Psoas muscle (tissue), 8 donors: ENCODE data around the gene PACSIN2. TPM values are rescaled to one million over a fixed set of nuclear protein-coding genes. Genes with fewer than 3 reads are reported as not detected.

Source experiments
- ATAC-seq, 4 donors: fragments of 200-7000 bp; cut with Tn5 transposase; one replicate each; pipeline ENCODE4 v1.9.1; 2020; ENCODE audit warnings: moderate library complexity in 3 of 4, mild to moderate bottlenecking in 2 of 4
- DNase-seq, 2 donors: peaks; one replicate each; pipeline ENCODE4 v3.0.0-alpha.2; 2020
- H3K27ac ChIP-seq: fragments of 200-600 bp; one replicate; pipeline ENCODE4 v1.8.0; 2022
- H3K27me3 ChIP-seq, 3 donors: fragments of 200-600 bp in 1 of 3; one replicate each; pipeline versions ENCODE4 v1.6.1 to v1.8.0; 2013 to 2022; ENCODE audit warnings: low read length in 2 of 3, mild to moderate bottlenecking in 2 of 3, moderate library complexity in 1 of 3; ENCODE audit not compliant: insufficient read depth in 3 of 3
- H3K36me3 ChIP-seq, 2 donors: fragments of 200-600 bp in 1 of 2; one replicate each; pipeline versions ENCODE4 v1.6.1 to v1.8.0; 2013 to 2022; ENCODE audit warnings: low read depth in 1 of 2, mild to moderate bottlenecking in 1 of 2, moderate library complexity in 1 of 2; ENCODE audit not compliant: insufficient read depth in 1 of 2
- H3K4me1 ChIP-seq: fragments of 200-600 bp; one replicate; pipeline ENCODE4 v1.8.0; 2022
- H3K4me3 ChIP-seq: fragments of 200-600 bp; one replicate; pipeline ENCODE4 v1.8.0; 2022; ENCODE audit warnings: mild to moderate bottlenecking
- H3K9me3 ChIP-seq: fragments of 200-600 bp; one replicate; pipeline ENCODE4 v1.8.0; 2022
- WGBS, 3 donors: extraction: QIAGEN DNeasy Blood & Tissue Kit; methylation state at CpG; one replicate each; pipeline versions ENCODE4 v1.1.6 to v1.1.7; 2013; 5-methylcytosine and 5-hydroxymethylcytosine counted together
- intact Hi-C, 2 donors: fragments of 100-400 bp; cut with DNase I; formaldehyde crosslinking; loops; one replicate each; pipeline versions ENCODE4 v1.11.0 to v1.14.2; 2022
- polyA plus RNA-seq, 3 donors: library from polyadenylated mRNA; stranded (reverse); fragments of 200-250 nt; gene quantifications; one replicate each; pipeline ENCODE4 v1.2.3, GENCODE V29; 2013
- total RNA-seq, 4 donors: library from RNA; stranded (reverse); fragmentation: NEBNext Ultra II Directional in 2 of 4; extraction: Animal tissue kit (Norgen Biotek cat#: 25700) in 2 of 4; gene quantifications; one replicate each; pipeline versions ENCODE4 v1.2.1 to v1.2.4, GENCODE V29; 2021 to 2023
- TF ChIP-seq, protein P1 (sequence below): fragments of 200-600 bp; IDR thresholded peaks from one replicate; pipeline ENCODE4 v1.8.0; 2022; ENCODE audit warnings: antibody characterized with exemption
- donor health status: healthy with polysubstance abuse.
- donor health status: DM: no; HTN: no; CAD: no; lungs with moderate emphysema.
- donor health status: Bipolar disorder and iron deficiency.
- donor health status: healthy.
- donor health status: DM: yes; HTN: yes; CAD: no.
- donor health status: DM: no; HTN: no; CAD: no.
- donor health status: DM: no; HTN: no; CAD: no.
- donor health status: DM: yes; HTN: yes; CAD: no.

PACSIN2 gene
- total and polyA plus RNA-seq, 7 donors: 21.0 to 52.2 (median 31.4) TPM

DNA sequence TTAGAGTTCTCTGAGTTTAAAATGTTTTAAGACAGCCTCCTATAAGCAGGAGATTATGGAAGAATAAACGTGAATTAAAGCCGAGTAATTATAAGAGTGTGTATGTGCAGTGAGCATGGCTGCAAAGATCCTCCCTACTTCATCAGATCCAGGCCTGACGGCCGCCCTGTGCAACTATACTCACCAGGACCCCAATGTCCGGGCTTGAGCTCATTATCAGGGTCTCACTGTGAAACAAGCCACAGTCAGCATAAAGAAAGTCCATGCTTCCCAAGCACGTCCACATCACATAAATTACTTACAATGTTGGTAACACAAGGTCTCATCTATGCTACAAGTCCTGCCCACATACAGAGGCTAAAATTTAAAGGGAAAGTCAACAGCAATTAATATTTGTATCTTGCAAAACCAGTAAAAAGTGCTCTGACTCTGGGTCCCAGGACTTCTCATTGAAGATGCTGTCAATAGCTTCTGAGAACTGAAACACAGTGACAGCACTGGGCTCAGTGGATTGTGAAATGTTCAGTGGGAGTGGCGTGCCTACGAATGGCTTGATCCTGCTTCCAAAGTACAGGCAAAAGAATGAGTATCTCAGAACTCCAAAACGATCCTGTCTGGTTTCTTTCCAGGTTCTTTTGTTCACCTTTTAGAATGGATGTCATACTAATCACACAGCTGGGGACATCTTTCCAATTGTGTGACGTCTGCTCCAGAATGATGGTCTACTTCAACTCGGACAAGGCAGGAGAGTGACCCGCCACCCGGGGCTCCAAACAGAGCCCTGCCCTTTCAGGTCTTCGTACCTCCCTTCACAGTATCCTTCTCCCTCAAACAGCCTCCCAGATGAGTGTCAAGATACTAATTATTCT lies 85.7 kb downstream of the PACSIN2 start:
- intact Hi-C loops: no loop called here
- H3K27me3 ChIP-seq: no peaks in the 10 kb centered on the region

DNA sequence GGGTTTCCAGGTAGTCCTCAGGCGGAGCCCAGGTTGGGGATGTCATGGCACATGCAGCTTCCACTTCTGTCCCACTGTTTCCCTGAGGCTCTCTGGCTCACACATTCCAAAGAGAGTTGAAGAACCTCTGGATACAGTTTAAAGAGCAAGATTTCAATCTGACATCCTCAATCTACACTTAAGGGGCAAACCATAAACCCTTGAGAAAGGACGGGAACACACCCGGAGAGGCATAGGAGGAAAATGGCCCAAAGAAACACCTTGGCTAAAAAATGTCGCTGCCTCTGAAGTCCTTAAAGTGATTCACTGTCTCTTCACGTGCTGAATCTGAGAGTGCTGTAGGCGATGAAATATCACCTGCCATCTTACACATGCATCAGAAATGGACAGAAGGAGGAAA lies 87.0 kb downstream of the PACSIN2 start:
- no peaks in the 10 kb centered on the region for H3K36me3 ChIP-seq
- WGBS, 3 donors: 82 to 97% (median 91%) methylated on average over 6 of the region's 6 CpGs
- no peak overlapping the region for H3K4me3 ChIP-seq
- no peaks in the 10 kb centered on the region for H3K9me3 ChIP-seq
- intact Hi-C loops: no loop called here
- no peak for DNase-seq
- TF ChIP-seq, protein P1, sequence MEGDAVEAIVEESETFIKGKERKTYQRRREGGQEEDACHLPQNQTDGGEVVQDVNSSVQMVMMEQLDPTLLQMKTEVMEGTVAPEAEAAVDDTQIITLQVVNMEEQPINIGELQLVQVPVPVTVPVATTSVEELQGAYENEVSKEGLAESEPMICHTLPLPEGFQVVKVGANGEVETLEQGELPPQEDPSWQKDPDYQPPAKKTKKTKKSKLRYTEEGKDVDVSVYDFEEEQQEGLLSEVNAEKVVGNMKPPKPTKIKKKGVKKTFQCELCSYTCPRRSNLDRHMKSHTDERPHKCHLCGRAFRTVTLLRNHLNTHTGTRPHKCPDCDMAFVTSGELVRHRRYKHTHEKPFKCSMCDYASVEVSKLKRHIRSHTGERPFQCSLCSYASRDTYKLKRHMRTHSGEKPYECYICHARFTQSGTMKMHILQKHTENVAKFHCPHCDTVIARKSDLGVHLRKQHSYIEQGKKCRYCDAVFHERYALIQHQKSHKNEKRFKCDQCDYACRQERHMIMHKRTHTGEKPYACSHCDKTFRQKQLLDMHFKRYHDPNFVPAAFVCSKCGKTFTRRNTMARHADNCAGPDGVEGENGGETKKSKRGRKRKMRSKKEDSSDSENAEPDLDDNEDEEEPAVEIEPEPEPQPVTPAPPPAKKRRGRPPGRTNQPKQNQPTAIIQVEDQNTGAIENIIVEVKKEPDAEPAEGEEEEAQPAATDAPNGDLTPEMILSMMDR: no peak
- no peak for ATAC-seq
- H3K4me1 ChIP-seq: peaks cover 73% of the 10 kb centered on the region
- H3K27ac ChIP-seq: peak overlapping the region; percentile 8
- H3K27me3 ChIP-seq: no peaks in the 10 kb centered on the region

More for the DNA sequence above, 85.7 kb downstream of the PACSIN2 start:
- TF ChIP-seq, protein P1: no peak
- H3K4me3 ChIP-seq: no peak overlapping the region
- peak in 1 of 2 donors; percentile 62 for DNase-seq
- H3K36me3 ChIP-seq: no peaks in the 10 kb centered on the region
- peak in 3 of 4 donors; percentile 56 to 59 (median 57) for ATAC-seq
- peaks cover 85% of the 10 kb centered on the region for H3K4me1 ChIP-seq
- 60 to 72% (median 69%) methylated on average over 14 of the region's 14 CpGs for WGBS, 3 donors
- H3K27ac ChIP-seq: peak overlapping the region; percentile 77
- H3K9me3 ChIP-seq: no peaks in the 10 kb centered on the region

DNA sequence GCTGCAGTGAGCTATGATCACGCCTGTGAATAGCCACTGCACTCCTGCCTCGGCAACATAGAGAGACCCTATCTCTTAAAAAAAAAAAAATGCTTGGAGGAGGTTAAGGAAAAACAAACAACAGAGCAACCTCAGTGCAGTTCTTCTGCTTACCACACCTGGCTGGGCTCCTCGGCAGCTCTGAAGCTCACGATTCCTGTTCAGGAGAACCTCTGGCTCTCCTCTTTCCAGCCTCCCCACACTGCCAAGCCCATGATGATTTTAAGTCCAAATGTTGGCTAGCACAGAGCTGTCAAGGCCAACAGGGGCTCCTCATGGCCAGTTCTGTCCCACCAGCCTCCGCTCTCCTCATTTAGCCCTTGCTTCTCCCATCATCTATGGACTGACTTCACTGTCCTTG lies 88.2 kb downstream of the PACSIN2 start:
- Histone ChIP-seq H3K36me3 (no peaks in the 10 kb centered on the region), H3K4me1 (peaks cover 73% of the 10 kb centered on the region), H3K27ac (no peak overlapping the region), H3K27me3 (no peaks in the 10 kb centered on the region), H3K9me3 (no peaks in the 10 kb centered on the region), H3K4me3 (no peak overlapping the region)
- intact Hi-C loops: no loop called here
- TF ChIP-seq, protein P1: no peak
- 72 to 83% (median 83%) methylated on average over 5 of the region's 5 CpGs for WGBS, 3 donors
- DNase-seq (no peak), ATAC-seq (no peak)

DNA sequence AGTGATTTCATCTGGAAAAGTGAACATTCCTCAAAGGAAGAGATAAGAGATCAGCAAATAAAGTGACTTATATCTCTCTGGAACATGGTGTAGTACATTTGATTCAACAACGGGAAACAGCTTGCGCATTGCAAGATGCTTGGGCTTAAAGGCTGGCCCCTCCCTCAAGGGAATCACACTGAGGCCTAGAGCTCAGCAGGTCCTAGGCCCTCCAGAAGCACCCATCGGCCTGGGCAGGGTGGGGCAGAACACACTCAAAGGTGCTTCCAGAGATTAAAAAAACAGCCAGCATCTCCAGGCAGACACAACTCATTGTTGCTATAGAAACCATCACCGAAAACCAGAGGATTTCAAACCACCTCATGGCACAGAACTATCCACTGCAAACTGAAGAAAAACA lies 88.8 kb downstream of the PACSIN2 start:
- peaks cover 72% of the 10 kb centered on the region for H3K4me1 ChIP-seq
- intact Hi-C loops: no loop called here

More for the DNA sequence above, 88.8 kb downstream of the PACSIN2 start:
- peak overlapping the region; percentile 16 for H3K27ac ChIP-seq
- H3K36me3 ChIP-seq: no peaks in the 10 kb centered on the region
- TF ChIP-seq, protein P1: no peak
- no peaks in the 10 kb centered on the region for H3K27me3 ChIP-seq
- 62 to 70% (median 68%) methylated on average over 4 of the region's 4 CpGs for whole genome bisulfite sequencing, 3 donors
- ATAC-seq: no peak
- no peak overlapping the region for H3K4me3 ChIP-seq
- DNase-seq: no peak
- no peaks in the 10 kb centered on the region for H3K9me3 ChIP-seq
